ENCODE results near the gene COG2. TPM values are rescaled to one million over a fixed set of nuclear protein-coding genes. Genes with fewer than 3 reads are reported as not detected.
A peak's percentile ranks its signal among the peaks of the same experiment; 100 is the strongest.

Gene COG2
- total RNA-seq, 2 experiments from 2014 or later, result 29.9 to 31.2 TPM

DNA sequence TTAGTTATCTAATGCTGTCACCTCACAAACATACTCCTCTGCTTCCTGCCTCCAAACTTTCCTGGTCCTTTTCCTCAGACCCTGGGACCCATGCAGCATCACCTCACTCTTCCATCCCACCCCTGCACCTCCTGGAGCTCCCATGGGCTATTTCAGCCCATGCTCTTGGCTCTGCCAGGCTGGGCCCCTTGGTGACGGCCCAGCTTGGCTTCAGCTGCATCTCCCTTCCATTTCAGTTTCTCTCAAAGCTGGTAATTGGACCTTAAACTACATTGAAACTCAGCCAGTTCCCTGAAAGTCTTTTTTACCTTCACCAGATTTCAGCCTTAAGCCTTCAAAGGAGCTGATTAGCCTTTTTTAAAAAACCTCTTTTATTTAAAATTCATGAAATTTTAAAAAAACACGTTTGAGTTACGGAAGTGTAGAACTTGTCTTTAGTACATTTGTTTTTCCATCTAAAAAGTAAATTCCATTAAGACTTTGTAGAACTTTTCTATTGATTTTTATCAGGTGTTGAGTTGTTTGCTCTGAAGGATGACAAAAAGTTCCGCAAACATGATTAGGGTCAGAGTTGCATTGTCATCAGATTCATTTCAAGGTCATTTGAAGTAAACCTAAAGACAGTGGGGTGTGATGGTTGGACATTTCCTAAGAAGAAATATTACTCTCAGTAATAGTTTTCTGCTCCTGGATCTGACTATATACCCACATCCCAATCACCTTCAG, 38.2 kb downstream of the COG2 start:
- ChIA-PET CTCF (interaction anchor here (1.0 kb wide), 1 partner anchor 37 kb away, joined by 3 read pairs; no protein-coding TSS in a partner anchor), POLR2A (no interaction called here)
- no peak for DNase-seq
- H3K4me1 Mint-ChIP-seq (ENCODE audit: low read depth), result peaks cover 9% of the 10 kb centered on the region
- ATAC-seq, result no peak
- H3K27me3 Mint-ChIP-seq (ENCODE audit: low read depth), result no peaks in the 10 kb centered on the region
- H3K27ac Mint-ChIP-seq, result peak overlapping the region; percentile 39
- H3K9me3 Mint-ChIP-seq (ENCODE audit: insufficient read depth), result no peaks in the 10 kb centered on the region
- H3K36me3 Mint-ChIP-seq (ENCODE audit: low read depth), result peaks cover 48% of the 10 kb centered on the region
- H3K4me3 Mint-ChIP-seq, result no peak overlapping the region

- ChIA-PET POLR2A (interaction anchor here (0.9 kb wide), 1 partner anchor 39 kb away, joined by 3 read pairs; no protein-coding TSS in a partner anchor), CTCF (interaction anchor here (0.9 kb wide), 1 partner anchor 39 kb away, joined by 3 read pairs; the partner anchor contains the start of gene COG2)
- no peak overlapping the region for H3K27ac Mint-ChIP-seq
- no peaks in the 10 kb centered on the region for H3K9me3 Mint-ChIP-seq (ENCODE audit: insufficient read depth)
- ATAC-seq (no peak), DNase-seq (no peak)
- no peaks in the 10 kb centered on the region for H3K27me3 Mint-ChIP-seq (ENCODE audit: low read depth)
- H3K4me3 Mint-ChIP-seq, result no peak overlapping the region
- H3K4me1 Mint-ChIP-seq (ENCODE audit: low read depth), result peaks cover 9% of the 10 kb centered on the region
- peaks cover 38% of the 10 kb centered on the region for H3K36me3 Mint-ChIP-seq (ENCODE audit: low read depth)
Measured at GRCh38 chr1:230681599-230681998, 39.3 kb downstream of the COG2 start.

DNA sequence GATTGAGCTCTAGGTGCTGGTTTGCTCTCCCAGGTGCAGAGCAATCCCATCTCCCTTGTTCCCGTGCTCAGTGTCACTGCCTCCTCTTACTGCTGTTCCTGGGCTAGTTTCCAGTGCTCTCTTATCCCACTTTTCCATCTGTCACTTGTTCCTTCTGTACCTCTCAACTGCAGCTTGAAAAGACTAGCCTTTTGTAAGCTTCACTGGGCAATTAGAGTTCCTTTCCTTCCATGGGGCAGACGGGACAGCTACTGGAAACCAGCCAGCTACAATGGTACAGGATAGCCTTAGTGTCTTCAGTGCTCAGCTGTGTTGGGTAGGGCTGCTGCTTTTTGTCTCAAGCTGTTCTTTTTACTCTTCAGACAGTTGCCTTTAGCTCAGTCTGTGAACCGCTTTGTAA, 40.0 kb downstream of the COG2 start:
- ATAC-seq (no peak), DNase-seq (no peak)
- peaks cover 39% of the 10 kb centered on the region for H3K36me3 Mint-ChIP-seq (ENCODE audit: low read depth)
- H3K27ac Mint-ChIP-seq, result peak overlapping the region; percentile 30
- H3K4me3 Mint-ChIP-seq, result no peak overlapping the region
- H3K9me3 Mint-ChIP-seq (ENCODE audit: insufficient read depth), result no peaks in the 10 kb centered on the region
- POLR2A ChIA-PET, result interaction anchor here (0.9 kb wide), 1 partner anchor 39 kb away, joined by 3 read pairs; no protein-coding TSS in a partner anchor
- CTCF ChIA-PET, result interaction anchor here (0.9 kb wide), 1 partner anchor 39 kb away, joined by 3 read pairs; the partner anchor contains the start of gene COG2
- H3K4me1 Mint-ChIP-seq (ENCODE audit: low read depth), result peaks cover 9% of the 10 kb centered on the region
- no peaks in the 10 kb centered on the region for H3K27me3 Mint-ChIP-seq (ENCODE audit: low read depth)

DNA sequence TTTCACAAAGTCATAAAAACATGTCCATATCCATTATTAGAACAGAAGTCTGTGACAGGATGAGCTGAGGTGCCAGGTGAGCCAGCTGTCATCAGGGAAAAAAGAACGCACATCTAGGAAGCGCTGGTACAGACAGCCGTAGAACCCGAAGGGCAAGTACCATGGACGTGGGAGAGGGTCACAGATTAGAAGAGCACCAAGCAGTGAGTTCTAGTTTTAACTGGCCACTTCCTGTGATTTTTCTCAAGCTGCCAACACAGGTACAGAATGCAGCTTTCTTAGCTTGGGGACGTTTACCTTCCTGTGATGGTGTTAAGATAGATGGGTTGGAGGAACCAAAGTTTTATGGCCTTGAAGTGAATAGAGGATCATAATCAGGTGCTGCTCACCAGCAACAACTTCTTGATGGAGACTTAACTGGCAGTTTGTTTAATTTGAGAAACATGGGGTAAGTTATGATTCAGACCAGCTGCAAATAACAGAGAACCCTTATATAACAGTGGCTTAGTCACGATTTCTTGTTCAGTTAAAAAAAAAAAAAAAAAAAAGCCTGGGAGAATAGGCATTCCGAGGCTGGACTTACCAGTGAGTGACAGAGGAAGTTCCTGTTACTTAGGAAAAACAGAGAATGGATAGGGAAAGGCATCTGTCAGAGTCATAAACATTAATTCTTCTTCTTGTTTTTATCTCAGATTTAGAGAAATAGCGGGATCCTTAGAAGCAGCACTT, 40.8 kb downstream of the COG2 start:
- ChIA-PET POLR2A (no interaction called here), CTCF (no interaction called here)
- H3K27ac Mint-ChIP-seq, result no peak overlapping the region
- no peaks in the 10 kb centered on the region for H3K27me3 Mint-ChIP-seq (ENCODE audit: low read depth)
- H3K4me1 Mint-ChIP-seq (ENCODE audit: low read depth), result peaks cover 9% of the 10 kb centered on the region
- no peak overlapping the region for H3K4me3 Mint-ChIP-seq
- DNase-seq, result no peak
- H3K36me3 Mint-ChIP-seq (ENCODE audit: low read depth), result peaks cover 43% of the 10 kb centered on the region
- ATAC-seq, result no peak
- H3K9me3 Mint-ChIP-seq (ENCODE audit: insufficient read depth), result no peaks in the 10 kb centered on the region

DNA sequence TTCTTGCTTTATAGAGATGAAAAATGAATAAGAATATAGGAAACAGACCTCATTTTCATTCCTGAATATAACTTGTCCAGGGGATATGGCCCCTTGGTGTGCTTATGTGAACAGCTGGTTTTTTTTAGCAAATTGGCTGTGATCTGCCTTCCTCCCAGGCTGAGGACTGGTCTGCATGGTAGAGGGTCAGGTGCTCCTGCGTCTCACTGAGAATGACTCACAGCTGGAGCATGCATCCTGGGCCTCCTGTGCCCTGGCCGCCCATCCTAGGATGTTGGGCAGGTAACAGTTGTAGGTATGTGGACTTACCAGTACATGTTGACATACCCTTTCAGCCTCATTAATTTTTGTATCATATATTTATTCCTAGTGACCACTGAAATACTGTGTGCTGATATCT, 41.9 kb downstream of the COG2 start:
- Mint-ChIP-seq H3K4me1 (ENCODE audit: low read depth) (peaks cover 9% of the 10 kb centered on the region), H3K27ac (no peak overlapping the region), H3K4me3 (no peak overlapping the region), H3K36me3 (ENCODE audit: low read depth) (peaks cover 43% of the 10 kb centered on the region), H3K27me3 (ENCODE audit: low read depth) (no peaks in the 10 kb centered on the region), H3K9me3 (ENCODE audit: insufficient read depth) (no peaks in the 10 kb centered on the region)
- ATAC-seq, result no peak
- ChIA-PET POLR2A (no interaction called here), CTCF (no interaction called here)
- DNase-seq, result no peak

DNA sequence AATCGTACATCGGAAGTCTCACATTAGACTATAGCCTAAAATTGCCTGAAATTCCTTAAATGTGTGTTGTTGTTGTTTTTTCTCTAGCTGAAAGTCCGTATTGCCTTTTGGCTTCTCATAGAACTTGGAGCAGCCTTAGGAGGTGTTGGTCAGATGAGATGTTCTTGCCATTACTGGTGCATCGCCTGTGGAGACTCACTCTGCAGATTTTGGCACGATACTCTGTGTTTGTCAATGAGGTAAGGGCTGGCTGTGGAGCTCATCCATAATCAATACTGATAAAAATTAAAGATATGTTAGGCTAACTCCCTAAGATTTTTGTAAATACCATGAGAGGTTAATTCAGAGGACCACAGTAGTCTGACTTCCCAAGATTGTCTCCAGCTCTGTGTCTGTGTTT, 42.7 kb downstream of the COG2 start:
- no peaks in the 10 kb centered on the region for H3K27me3 Mint-ChIP-seq (ENCODE audit: low read depth)
- no peak overlapping the region for H3K4me3 Mint-ChIP-seq
- H3K27ac Mint-ChIP-seq, result no peak overlapping the region
- no peaks in the 10 kb centered on the region for H3K9me3 Mint-ChIP-seq (ENCODE audit: insufficient read depth)
- no peak for ATAC-seq
- ChIA-PET POLR2A (no interaction called here), CTCF (interaction anchor here (1.1 kb wide), 1 partner anchor 43 kb away, joined by 3 read pairs; the partner anchor contains the start of gene COG2)
- peaks cover 9% of the 10 kb centered on the region for H3K4me1 Mint-ChIP-seq (ENCODE audit: low read depth)
- H3K36me3 Mint-ChIP-seq (ENCODE audit: low read depth), result peaks cover 43% of the 10 kb centered on the region
- no peak for DNase-seq

DNA sequence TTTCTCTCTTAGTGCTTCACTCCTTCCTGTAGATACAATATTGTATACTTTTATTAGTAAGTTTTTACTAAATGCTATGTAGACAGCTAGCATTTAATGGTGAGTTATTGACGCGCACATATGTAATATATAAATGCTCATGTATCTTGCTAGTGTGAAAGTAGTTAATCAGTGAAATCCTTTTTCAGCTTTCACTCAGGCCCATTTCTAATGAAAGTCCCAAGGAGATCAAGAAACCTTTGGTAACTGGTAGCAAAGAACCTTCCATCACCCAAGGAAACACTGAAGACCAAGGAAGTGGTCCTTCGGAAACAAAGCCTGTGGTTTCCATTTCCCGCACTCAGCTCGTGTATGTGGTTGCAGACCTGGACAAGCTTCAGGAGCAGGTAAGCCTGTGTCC, 44.5 kb downstream of the COG2 start:
- Mint-ChIP-seq H3K27me3 (ENCODE audit: low read depth) (no peaks in the 10 kb centered on the region), H3K27ac (no peak overlapping the region), H3K4me3 (no peak overlapping the region), H3K36me3 (ENCODE audit: low read depth) (peaks cover 48% of the 10 kb centered on the region), H3K9me3 (ENCODE audit: insufficient read depth) (no peaks in the 10 kb centered on the region), H3K4me1 (ENCODE audit: low read depth) (peaks cover 6% of the 10 kb centered on the region)
- ChIA-PET POLR2A (no interaction called here), CTCF (no interaction called here)
- ATAC-seq, result no peak
- DNase-seq, result no peak

- peaks cover 50% of the 10 kb centered on the region for H3K36me3 Mint-ChIP-seq (ENCODE audit: low read depth)
- ChIA-PET CTCF (no interaction called here), POLR2A (no interaction called here)
- no peaks in the 10 kb centered on the region for H3K9me3 Mint-ChIP-seq (ENCODE audit: insufficient read depth)
- H3K4me1 Mint-ChIP-seq (ENCODE audit: low read depth), result peaks cover 11% of the 10 kb centered on the region
- no peak for ATAC-seq
- no peaks in the 10 kb centered on the region for H3K27me3 Mint-ChIP-seq (ENCODE audit: low read depth)
- no peak overlapping the region for H3K27ac Mint-ChIP-seq
- DNase-seq, result no peak
- no peak overlapping the region for H3K4me3 Mint-ChIP-seq
Measured at GRCh38 chr1:230690101-230690500, 47.8 kb downstream of the COG2 start.

DNA sequence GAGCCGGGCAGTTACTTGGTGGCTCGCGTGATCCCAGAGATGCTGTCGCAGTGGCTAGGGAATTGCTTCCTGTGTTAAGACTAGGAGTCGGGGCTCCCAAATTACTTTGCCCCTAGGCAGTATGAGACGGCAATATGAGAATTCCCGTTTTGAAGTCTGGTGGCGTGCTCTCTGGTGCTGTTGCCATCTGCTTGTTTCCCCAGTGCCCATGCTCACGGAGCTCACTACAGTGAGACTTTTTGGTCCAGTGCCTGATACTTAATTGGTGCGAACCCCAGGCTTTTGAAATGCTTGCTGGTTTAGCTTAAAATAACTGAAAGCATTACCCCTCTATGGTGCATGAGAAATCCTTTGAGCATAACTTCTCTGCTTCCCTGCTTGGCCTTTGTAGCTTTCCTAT, 49.3 kb downstream of the COG2 start:
- POLR2A ChIA-PET, result no interaction called here
- CTCF ChIA-PET, result no interaction called here
- Mint-ChIP-seq H3K4me1 (ENCODE audit: low read depth) (peaks cover 13% of the 10 kb centered on the region), H3K36me3 (ENCODE audit: low read depth) (peaks cover 48% of the 10 kb centered on the region), H3K9me3 (ENCODE audit: insufficient read depth) (no peaks in the 10 kb centered on the region), H3K27ac (no peak overlapping the region), H3K4me3 (no peak overlapping the region), H3K27me3 (ENCODE audit: low read depth) (no peaks in the 10 kb centered on the region)
- no peak for DNase-seq
- ATAC-seq, result no peak

GRCh38 chr1:230693221-230693620, 50.9 kb downstream of the COG2 start:
- POLR2A ChIA-PET, result no interaction called here
- Mint-ChIP-seq H3K27me3 (ENCODE audit: low read depth) (no peaks in the 10 kb centered on the region), H3K9me3 (ENCODE audit: insufficient read depth) (no peaks in the 10 kb centered on the region), H3K4me3 (no peak overlapping the region), H3K4me1 (ENCODE audit: low read depth) (peaks cover 13% of the 10 kb centered on the region), H3K36me3 (ENCODE audit: low read depth) (peaks cover 38% of the 10 kb centered on the region), H3K27ac (no peak overlapping the region)
- no peak for DNase-seq
- CTCF ChIA-PET, result no interaction called here
- ATAC-seq, result no peak

GRCh38 chr1:230693777-230694176, 51.5 kb downstream of the COG2 start:
- H3K9me3 Mint-ChIP-seq (ENCODE audit: insufficient read depth), result no peaks in the 10 kb centered on the region
- ChIA-PET POLR2A (no interaction called here), CTCF (no interaction called here)
- H3K27me3 Mint-ChIP-seq (ENCODE audit: low read depth), result no peaks in the 10 kb centered on the region
- H3K4me3 Mint-ChIP-seq, result no peak overlapping the region
- peaks cover 34% of the 10 kb centered on the region for H3K36me3 Mint-ChIP-seq (ENCODE audit: low read depth)
- no peak overlapping the region for H3K27ac Mint-ChIP-seq
- ATAC-seq, result no peak
- DNase-seq, result no peak
- peaks cover 13% of the 10 kb centered on the region for H3K4me1 Mint-ChIP-seq (ENCODE audit: low read depth)

DNA sequence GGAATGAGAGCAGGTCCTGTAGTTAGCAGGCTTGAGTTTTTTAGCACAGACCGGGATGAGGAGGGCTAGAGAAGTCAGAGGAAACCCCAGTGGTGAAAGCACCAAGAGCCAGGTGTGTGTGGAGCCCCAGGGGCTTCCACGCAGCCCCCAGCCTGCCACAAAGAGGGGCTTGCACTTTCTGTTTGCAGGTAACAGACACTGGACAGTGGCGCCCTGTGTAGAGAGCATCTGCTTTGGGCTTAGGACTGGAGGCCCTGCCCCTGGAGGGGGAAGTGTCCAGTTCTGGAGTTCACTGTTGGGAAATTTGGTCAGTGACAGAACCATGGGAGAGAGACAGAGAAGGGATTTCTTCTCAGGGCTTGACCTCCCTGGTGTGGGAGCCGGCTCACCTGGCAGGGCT, 52.2 kb downstream of the COG2 start:
- no peaks in the 10 kb centered on the region for H3K9me3 Mint-ChIP-seq (ENCODE audit: insufficient read depth)
- H3K27me3 Mint-ChIP-seq (ENCODE audit: low read depth), result peaks cover 4% of the 10 kb centered on the region
- ChIA-PET POLR2A (no interaction called here), CTCF (no interaction called here)
- peaks cover 33% of the 10 kb centered on the region for H3K36me3 Mint-ChIP-seq (ENCODE audit: low read depth)
- peaks cover 13% of the 10 kb centered on the region for H3K4me1 Mint-ChIP-seq (ENCODE audit: low read depth)
- H3K4me3 Mint-ChIP-seq, result no peak overlapping the region
- no peak overlapping the region for H3K27ac Mint-ChIP-seq
- ATAC-seq (no peak), DNase-seq (no peak)
